ENCODE results near the gene PSD4. TPM values are rescaled to one million over a fixed set of nuclear protein-coding genes. Genes with fewer than 3 reads are reported as not detected.
A peak's percentile ranks its signal among the peaks of the same experiment; 100 is the strongest.

PSD4 gene
- total RNA-seq, 1 experiment from 2014 or later, result 1.0 TPM

- Histone ChIP-seq H4K5ac (ENCODE audit: insufficient read length, low read depth, low read length) (no peak overlapping the region), H3K23me2 (ENCODE audit: insufficient read length, low read depth, low read length, poor library complexity, severe bottlenecking) (no peaks in the 10 kb centered on the region), H2BK20ac (ENCODE audit: low read depth, low read length, poor library complexity, severe bottlenecking) (no peak overlapping the region), H3T11ph (ENCODE audit: low read length) (no peak overlapping the region), H4K20me1 (ENCODE audit: control insufficient read depth, insufficient read depth, insufficient read length) (no peaks in the 10 kb centered on the region), H3K4me1 (ENCODE audit: insufficient read depth, low read length) (no peaks in the 10 kb centered on the region), H2BK120ac (ENCODE audit: low read depth, low read length, poor library complexity, severe bottlenecking) (no peak overlapping the region), H4K91ac (ENCODE audit: insufficient read length, low read depth, low read length) (no peak overlapping the region), H3K23ac (ENCODE audit: insufficient read length, low read depth, low read length) (no peak overlapping the region), H3K14ac (ENCODE audit: insufficient read depth, low read length) (no peak overlapping the region), H3K4me2 (ENCODE audit: insufficient read depth, insufficient read length, low read length) (no peak overlapping the region), H3K4ac (ENCODE audit: low read depth, low read length) (no peak overlapping the region), H3K56ac (ENCODE audit: insufficient read length, low read depth, low read length) (no peak overlapping the region), H3K79me2 (ENCODE audit: insufficient read depth, low read length) (no peaks in the 10 kb centered on the region), H3K9me3 (ENCODE audit: control insufficient read depth, low read depth, low read length) (no peaks in the 10 kb centered on the region), H3K79me1 (ENCODE audit: insufficient read depth, low read depth, low read length, poor library complexity, severe bottlenecking) (no peaks in the 10 kb centered on the region), H3K9ac (ENCODE audit: extremely low read depth, insufficient read length, low read length) (no peak overlapping the region), H2BK12ac (ENCODE audit: insufficient read length, low read depth, low read length) (no peak overlapping the region), H2AFZ (ENCODE audit: low read length) (no peak overlapping the region), H3K27me3 (ENCODE audit: insufficient read depth, low read length) (no peaks in the 10 kb centered on the region), H2AK5ac (ENCODE audit: insufficient read length, low read length) (no peak overlapping the region), H3K27ac (ENCODE audit: insufficient read length, low read depth, low read length) (no peak overlapping the region), H4K8ac (replicated peaks; ENCODE audit: insufficient read length, low read depth, low read length) (no peak overlapping the region), H3K18ac (ENCODE audit: insufficient read length, low read depth, low read length) (no peak overlapping the region), H2BK15ac (ENCODE audit: low read depth, low read length) (no peak overlapping the region), H2BK5ac (ENCODE audit: insufficient read length, low read length) (no peak overlapping the region)
- peak; percentile 71 for DNase-seq
- peaks cover 33% of the 10 kb centered on the region for H3K27me3 Mint-ChIP-seq (ENCODE audit: low read depth)
- H3K4me3 Mint-ChIP-seq, result no peak overlapping the region; a peak in 1 of 5 replicates
- no peaks in the 10 kb centered on the region for H3K36me3 Mint-ChIP-seq (ENCODE audit: insufficient read depth in 1 of 3, low read depth in 3 of 3)
- peaks cover 4 to 6% of the 10 kb centered on the region in 2 experiments; a peak in 3 of 4 replicates for H3K4me1 Mint-ChIP-seq
- H3K9me3 Mint-ChIP-seq, result no peaks in the 10 kb centered on the region
- H3K27ac Mint-ChIP-seq, result no peak overlapping the region
- TF ChIP-seq CTCF (conservative IDR thresholded peaks at IDR 0.05), result peak; percentile 54
- WGBS (ENCODE audit: extremely low coverage, insufficient read length, low lambda C conversion rate), result no CpG with 5 or more reads among the region's 4 CpGs
Measured at GRCh38 chr2:113200236-113200635, 26.5 kb downstream of the PSD4 start.
